GM20000 (cell line): ENCODE measurements around the gene MED9.

ENCODE experiments used
- DNase-seq: peaks from one replicate; pipeline ENCODE4 v3.0.0; 2012; ENCODE audit warnings: low spot score
- TF ChIP-seq, protein P1 (sequence below): IDR thresholded peaks from 2 replicates; pipeline ENCODE4 v1.5.1; 2012; ENCODE audit warnings: mild to moderate bottlenecking, control low read depth; ENCODE audit errors: extremely low read depth, missing control alignments

The MED9 gene

DNA sequence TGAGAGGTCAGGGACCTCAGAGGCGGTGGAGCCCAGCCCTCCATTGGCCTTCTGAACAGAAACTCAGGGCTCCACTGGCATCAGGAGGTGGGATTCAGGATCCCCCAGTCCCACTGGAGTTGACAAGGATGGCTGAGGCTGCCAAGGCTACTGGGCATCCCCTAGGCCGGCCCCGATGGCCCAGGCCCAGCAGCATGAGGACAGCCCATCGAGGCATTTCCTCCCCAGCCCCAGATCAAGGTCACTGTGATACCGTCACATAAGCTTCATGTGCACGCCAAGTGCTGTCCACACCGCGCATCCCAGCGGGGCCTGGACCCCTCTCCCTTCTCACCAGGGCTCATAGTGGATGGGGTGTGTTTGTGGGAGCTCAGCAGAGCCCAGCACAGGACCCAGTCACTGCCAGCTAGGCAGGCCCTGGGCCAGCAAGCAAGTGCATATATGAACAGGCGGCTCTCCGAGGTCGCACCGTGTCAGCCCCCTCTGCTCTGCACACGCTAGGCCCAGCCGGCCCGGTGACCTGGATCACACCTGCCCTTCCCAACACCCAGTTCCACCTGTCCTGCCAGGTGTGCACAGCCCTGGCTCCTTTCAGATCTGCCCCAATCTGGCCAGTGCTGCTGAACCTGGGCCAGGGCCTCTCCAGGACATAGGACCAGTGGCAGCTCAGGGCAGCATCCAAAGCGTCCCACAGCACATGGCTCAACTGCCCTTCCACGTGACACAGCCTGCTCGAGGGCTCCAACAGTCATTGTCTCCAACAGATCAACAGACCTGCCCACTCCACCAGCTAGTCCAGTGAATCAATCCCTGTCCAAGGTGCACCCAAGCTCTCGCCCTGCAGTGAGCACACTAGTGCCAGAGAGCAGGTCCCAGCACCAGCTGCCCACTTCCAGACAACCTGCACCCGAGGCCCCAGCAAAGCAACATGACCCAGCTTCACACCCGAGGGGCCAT, 52.2 kb downstream of the MED9 start:
- DNase-seq: no peak
- TF ChIP-seq, protein P1, sequence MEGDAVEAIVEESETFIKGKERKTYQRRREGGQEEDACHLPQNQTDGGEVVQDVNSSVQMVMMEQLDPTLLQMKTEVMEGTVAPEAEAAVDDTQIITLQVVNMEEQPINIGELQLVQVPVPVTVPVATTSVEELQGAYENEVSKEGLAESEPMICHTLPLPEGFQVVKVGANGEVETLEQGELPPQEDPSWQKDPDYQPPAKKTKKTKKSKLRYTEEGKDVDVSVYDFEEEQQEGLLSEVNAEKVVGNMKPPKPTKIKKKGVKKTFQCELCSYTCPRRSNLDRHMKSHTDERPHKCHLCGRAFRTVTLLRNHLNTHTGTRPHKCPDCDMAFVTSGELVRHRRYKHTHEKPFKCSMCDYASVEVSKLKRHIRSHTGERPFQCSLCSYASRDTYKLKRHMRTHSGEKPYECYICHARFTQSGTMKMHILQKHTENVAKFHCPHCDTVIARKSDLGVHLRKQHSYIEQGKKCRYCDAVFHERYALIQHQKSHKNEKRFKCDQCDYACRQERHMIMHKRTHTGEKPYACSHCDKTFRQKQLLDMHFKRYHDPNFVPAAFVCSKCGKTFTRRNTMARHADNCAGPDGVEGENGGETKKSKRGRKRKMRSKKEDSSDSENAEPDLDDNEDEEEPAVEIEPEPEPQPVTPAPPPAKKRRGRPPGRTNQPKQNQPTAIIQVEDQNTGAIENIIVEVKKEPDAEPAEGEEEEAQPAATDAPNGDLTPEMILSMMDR: no peak

DNA sequence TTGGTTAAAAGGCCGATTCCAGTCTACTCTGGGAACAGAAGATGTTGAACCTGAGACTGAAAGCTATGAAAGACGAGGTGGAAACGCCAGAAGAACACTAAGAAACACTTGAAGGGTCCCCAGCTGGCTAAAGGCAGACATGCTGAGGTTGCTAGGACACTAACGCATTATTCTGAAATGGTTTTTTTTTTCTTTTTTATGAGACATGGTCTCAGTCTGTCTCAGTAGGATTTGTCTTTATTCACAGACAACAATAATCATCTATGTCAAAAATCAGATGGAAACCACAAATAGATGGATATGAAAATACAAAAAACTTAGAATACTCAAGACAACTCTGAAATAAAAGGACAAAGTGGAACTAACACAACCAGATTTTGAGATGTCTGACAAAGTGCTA, 54.4 kb downstream of the MED9 start:
- no peak for DNase-seq
- TF ChIP-seq, protein P1: no peak

DNA sequence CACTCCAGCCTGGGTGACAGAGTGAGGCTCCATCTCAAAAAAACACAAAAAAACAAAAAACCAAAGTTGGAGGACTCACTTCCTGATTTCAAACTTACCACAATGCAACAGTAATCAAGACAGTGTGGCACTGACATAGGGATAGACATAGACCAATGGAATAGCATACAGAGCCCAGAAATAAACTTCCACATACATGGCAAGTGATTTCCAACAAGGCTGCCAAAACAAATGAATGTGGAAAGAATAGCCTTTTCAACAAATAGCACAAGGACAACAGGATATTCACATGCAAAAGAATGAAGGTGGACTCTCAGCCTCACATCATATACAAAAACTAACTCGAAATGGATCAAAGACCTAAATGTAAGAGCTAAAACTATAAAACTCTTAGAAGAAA, 56.2 kb downstream of the MED9 start:
- TF ChIP-seq, protein P1: no peak
- no peak for DNase-seq

DNA sequence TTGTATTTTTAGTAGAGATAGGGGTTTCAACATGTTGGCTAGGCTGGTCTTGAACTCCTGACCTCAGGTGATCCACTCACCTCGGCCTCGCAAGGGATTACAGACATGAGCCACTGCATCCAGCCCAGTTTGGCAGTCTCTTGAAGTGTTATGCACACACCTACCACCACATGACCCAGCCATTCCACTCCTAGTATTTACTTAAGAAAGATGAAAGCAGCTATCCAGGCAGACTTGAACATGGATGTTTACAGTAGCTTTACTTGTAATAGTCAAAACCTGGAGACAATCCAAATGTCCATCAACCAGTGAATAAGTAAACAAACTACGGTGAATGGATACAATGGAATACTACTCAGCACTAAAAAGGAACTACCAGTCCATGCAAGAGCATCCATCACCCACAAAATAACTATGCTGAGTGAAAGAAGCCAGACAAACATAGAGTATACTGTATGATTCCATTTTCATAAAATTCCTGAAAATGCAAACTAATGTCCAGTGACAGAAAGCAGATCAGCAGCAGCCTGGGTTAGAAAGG, 57.2 kb downstream of the MED9 start:
- TF ChIP-seq, protein P1: no peak
- DNase-seq: no peak

DNA sequence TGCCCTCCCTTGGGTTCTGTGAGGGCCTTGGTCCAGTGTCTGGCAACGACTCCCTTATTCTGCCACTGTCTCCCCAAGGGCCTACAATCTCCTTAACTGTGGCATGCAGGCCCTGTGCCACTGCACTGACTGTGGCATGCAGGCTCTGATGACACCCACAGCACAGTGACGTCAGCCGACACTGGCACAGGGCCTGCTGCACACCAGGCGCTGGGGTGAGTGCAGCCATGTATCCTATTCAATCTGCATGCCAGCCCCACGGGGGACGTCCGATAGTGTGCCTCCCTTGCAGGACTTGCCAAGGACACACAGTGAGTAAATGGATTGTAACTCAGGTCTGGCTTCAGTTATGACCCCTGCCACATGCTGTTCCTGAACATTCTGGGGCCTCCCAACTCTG, 59.2 kb downstream of the MED9 start:
- no peak for DNase-seq
- TF ChIP-seq, protein P1: no peak

DNA sequence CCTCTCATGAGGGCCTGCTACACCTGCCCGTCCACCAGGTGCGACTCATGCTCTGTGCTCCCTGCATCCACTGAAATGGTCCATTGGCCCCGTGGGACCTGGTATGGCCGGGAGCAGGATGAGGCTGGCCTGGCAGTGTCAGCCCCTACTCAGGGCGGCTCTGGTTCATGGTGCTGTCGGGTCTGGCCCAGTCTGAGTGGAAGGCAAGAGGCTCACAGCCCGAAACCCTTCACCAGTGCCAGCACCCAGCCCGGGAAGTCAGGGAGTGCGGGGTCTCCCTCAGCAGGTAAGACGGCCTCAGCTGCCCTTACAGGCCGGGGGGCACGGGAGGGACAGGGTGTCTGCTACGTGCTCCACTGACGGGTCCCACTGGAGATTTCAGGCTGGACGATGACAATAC, 59.9 kb downstream of the MED9 start:
- TF ChIP-seq, protein P1: no peak
- no peak for DNase-seq

DNA sequence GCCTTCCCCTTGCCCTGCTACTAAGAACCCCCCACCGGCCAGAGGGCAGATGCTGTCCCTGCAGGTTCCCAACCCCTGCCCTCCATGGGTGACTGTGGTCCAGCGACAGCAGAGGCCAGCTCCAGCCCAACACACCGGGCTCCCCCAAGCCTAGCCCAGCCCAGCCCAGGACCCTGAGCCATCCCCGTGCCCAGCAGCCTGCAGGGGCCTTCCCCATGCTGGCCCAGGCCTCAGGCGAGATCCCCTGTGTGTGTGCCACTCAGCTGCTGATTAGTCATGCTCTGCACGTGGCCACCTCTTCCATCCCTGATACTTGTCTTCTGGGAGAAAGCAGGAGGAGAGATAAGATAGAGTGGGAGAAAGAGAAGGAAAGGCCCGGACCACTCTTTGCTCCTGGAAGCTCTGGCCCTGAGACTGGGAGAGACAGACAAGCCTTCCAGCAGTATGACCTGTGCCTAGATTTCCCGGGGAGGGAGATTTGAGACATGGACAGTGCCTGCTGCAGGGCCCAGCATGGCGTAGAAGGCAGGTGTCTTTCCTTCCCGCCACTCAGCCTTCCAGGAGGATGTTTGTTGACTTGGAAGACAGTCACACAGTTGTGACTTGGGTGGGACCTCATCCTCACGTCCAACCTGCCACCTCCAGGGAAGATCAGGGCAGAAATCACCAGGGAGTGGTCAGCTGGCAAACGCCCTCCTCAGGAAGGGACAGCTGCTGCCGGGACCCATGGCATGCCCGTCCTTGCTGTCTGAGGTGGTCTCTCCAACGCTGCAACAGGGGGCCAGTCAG, 60.7 kb downstream of the MED9 start:
- TF ChIP-seq, protein P1: no peak
- no peak for DNase-seq
